ENCODE results near the gene PRDM8.

Gene PRDM8

GRCh38 chr4:80184053-80184824 is 13.1 kb upstream of the PRDM8 start:
- peak; percentile 36 to 40 for DNase-seq

- DNase-seq: no peak
Observed at GRCh38 chr4:80184825-80185756, 12.2 kb upstream of the PRDM8 start.

- DNase-seq: no peak
Observed at GRCh38 chr4:80185787-80186548, 11.3 kb upstream of the PRDM8 start.

- DNase-seq: no peak
Observed at GRCh38 chr4:80186676-80187075, 10.6 kb upstream of the PRDM8 start.

GRCh38 chr4:80187677-80188076 is 9.6 kb upstream of the PRDM8 start:
- DNase-seq: no peak

GRCh38 chr4:80188457-80188800 is 8.9 kb upstream of the PRDM8 start:
- DNase-seq: no peak

- no peak for DNase-seq
Observed at GRCh38 chr4:80188801-80189458, 8.4 kb upstream of the PRDM8 start.

- no peak for DNase-seq
Observed at GRCh38 chr4:80189581-80189955, 7.7 kb upstream of the PRDM8 start.

- no peak for DNase-seq
Observed at GRCh38 chr4:80189956-80190677, 7.2 kb upstream of the PRDM8 start.

GRCh38 chr4:80192252-80192866 is 4.9 kb upstream of the PRDM8 start:
- DNase-seq: no peak

- no peak for DNase-seq
Observed at GRCh38 chr4:80192937-80193336, 4.4 kb upstream of the PRDM8 start.

- no peak for DNase-seq
Observed at GRCh38 chr4:80195441-80196140, 1.7 kb upstream of the PRDM8 start.

GRCh38 chr4:80196259-80196921 is 913 bp upstream of the PRDM8 start:
- peak in 1 of 2 experiments; percentile 23 for DNase-seq

- peak in 1 of 2 experiments; percentile 52 for DNase-seq
Observed at GRCh38 chr4:80197601-80198440, 518 bp downstream of the PRDM8 start.

- no peak for DNase-seq
Observed at GRCh38 chr4:80198441-80198837, 1.1 kb downstream of the PRDM8 start.

- peak; percentile 20 to 43 for DNase-seq
Observed at GRCh38 chr4:80199004-80199560, 1.8 kb downstream of the PRDM8 start.

GRCh38 chr4:80199947-80200346 is 2.6 kb downstream of the PRDM8 start:
- DNase-seq: no peak

- no peak for DNase-seq
Observed at GRCh38 chr4:80201252-80202151, 4.2 kb downstream of the PRDM8 start.
